WTC11 (cell line): ENCODE results near the gene PLCH2. TPM values are rescaled to one million over a fixed set of nuclear protein-coding genes. Genes with fewer than 3 reads are reported as not detected.

Experiments
- ATAC-seq: fragments of 200-7000 bp; cut with Tn5 transposase; 2 replicates; pipeline ENCODE4 v1.10.0; 2021; ENCODE audit warnings: mild to moderate bottlenecking, moderate library complexity
- CTCF ChIA-PET: fragments of 300-600 bp; sonication (Branson Sonifier 250); formaldehyde crosslinking; loops from one replicate; lab custom pipeline; 2021; ENCODE audit warnings: antibody characterized with exemption; lab: Charles Lee
- POLR2A ChIA-PET: fragments of 350-600 bp; sonication (Branson Sonifier 250); formaldehyde crosslinking; loops from one replicate; lab custom pipeline; 2021; ENCODE audit warnings: antibody characterized with exemption; lab: Charles Lee
- DNase-seq: peaks from one replicate; pipeline ENCODE4 v3.0.0; 2021; ENCODE audit warnings: low spot score
- H3K27ac Mint-ChIP-seq: 2 replicates; pipeline ENCODE4 v1.8.0; 2021; ENCODE audit warnings: mixed read lengths
- H3K27me3 Mint-ChIP-seq: 2 replicates; pipeline ENCODE4 v1.8.0; 2021; ENCODE audit warnings: low read depth, mild to moderate bottlenecking, moderate library complexity, mixed read lengths
- H3K36me3 Mint-ChIP-seq: 2 replicates; pipeline ENCODE4 v1.8.0; 2021; ENCODE audit warnings: mixed read lengths
- H3K4me1 Mint-ChIP-seq: 2 replicates; pipeline ENCODE4 v1.8.0; 2022; ENCODE audit warnings: mixed read lengths
- H3K4me3 Mint-ChIP-seq: 2 replicates; pipeline ENCODE4 v1.8.0; 2021; ENCODE audit warnings: mild to moderate bottlenecking, moderate library complexity, mixed read lengths
- H3K9me3 Mint-ChIP-seq: 2 replicates; pipeline ENCODE4 v1.8.0; 2021; ENCODE audit warnings: mixed read lengths
- E2F5 ChIP-seq: sonication (generic); formaldehyde crosslinking; IDR thresholded peaks from 2 replicates; pipeline ENCODE4 v1.8.1; 2022; ENCODE audit warnings: mild to moderate bottlenecking, moderate library complexity, missing genetic modification reagents
- ELF4 ChIP-seq: sonication (generic); formaldehyde crosslinking; IDR thresholded peaks from 2 replicates; pipeline ENCODE4 v1.8.1; 2022; ENCODE audit warnings: low read depth, mild to moderate bottlenecking, moderate library complexity, missing genetic modification reagents
- ESRRA ChIP-seq: sonication (generic); formaldehyde crosslinking; IDR thresholded peaks from 2 replicates; pipeline ENCODE4 v1.8.1; 2022; ENCODE audit warnings: mild to moderate bottlenecking, missing genetic modification reagents, borderline replicate concordance
- ETV6 ChIP-seq: sonication (generic); formaldehyde crosslinking; IDR thresholded peaks from 2 replicates; pipeline ENCODE4 v1.8.1; 2022; ENCODE audit warnings: mild to moderate bottlenecking, missing genetic modification reagents
- FOXJ3 ChIP-seq: sonication (generic); formaldehyde crosslinking; IDR thresholded peaks from 2 replicates; pipeline ENCODE4 v1.9.0; 2021; ENCODE audit warnings: missing genetic modification reagents, mild to moderate bottlenecking, borderline replicate concordance
- IRF1 ChIP-seq: sonication (generic); formaldehyde crosslinking; IDR thresholded peaks from 2 replicates; pipeline ENCODE4 v1.8.0; 2023; ENCODE audit warnings: missing genetic modification reagents
- IRF2 ChIP-seq: sonication (generic); formaldehyde crosslinking; IDR thresholded peaks from 2 replicates; pipeline ENCODE4 v1.8.0; 2022; ENCODE audit warnings: low read depth, missing genetic modification reagents, borderline replicate concordance
- JAZF1 ChIP-seq: fragments of 250-450 bp; sonication (Bioruptor Pico); IDR thresholded peaks from 2 replicates; pipeline ENCODE4 v1.9.0; 2021; ENCODE audit warnings: moderate library complexity, mild to moderate bottlenecking, inconsistent platforms
- MXD4 ChIP-seq: fragments of 250-450 bp; sonication (Bioruptor Pico); IDR thresholded peaks from 2 replicates; pipeline ENCODE4 v1.8.0; 2021; ENCODE audit warnings: mild to moderate bottlenecking, moderate library complexity, borderline replicate concordance
- NFATC4 ChIP-seq: fragments of 250-450 bp; sonication (Bioruptor Pico); IDR thresholded peaks from 2 replicates; pipeline ENCODE4 v1.9.0; 2021; ENCODE audit warnings: mild to moderate bottlenecking
- NFYB ChIP-seq: sonication (generic); formaldehyde crosslinking; conservative IDR thresholded peaks from 2 replicates; pipeline ENCODE4 v1.8.0; 2022; ENCODE audit warnings: low read depth, missing genetic modification reagents
- NR2C2 ChIP-seq: sonication (generic); formaldehyde crosslinking; IDR thresholded peaks from 2 replicates; pipeline ENCODE4 v1.8.0; 2022; ENCODE audit warnings: mild to moderate bottlenecking, missing genetic modification reagents
- NR3C1 ChIP-seq: sonication (generic); formaldehyde crosslinking; conservative IDR thresholded peaks from 2 replicates; pipeline ENCODE4 v1.8.1; 2023; ENCODE audit warnings: low read depth, mild to moderate bottlenecking, missing genetic modification reagents
- PRDM15 ChIP-seq: sonication (generic); formaldehyde crosslinking; IDR thresholded peaks from 2 replicates; pipeline ENCODE4 v1.8.0; 2022; ENCODE audit warnings: missing genetic modification reagents
- SMAD3 ChIP-seq: sonication (generic); formaldehyde crosslinking; IDR thresholded peaks from 2 replicates; pipeline ENCODE4 v1.8.0; 2022; ENCODE audit warnings: missing genetic modification reagents, mild to moderate bottlenecking, borderline replicate concordance
- STAT6 ChIP-seq: sonication (generic); formaldehyde crosslinking; conservative IDR thresholded peaks from 2 replicates; pipeline ENCODE4 v1.8.1; 2023; ENCODE audit warnings: mild to moderate bottlenecking, low read depth, missing genetic modification reagents, moderate library complexity
- TCF7 ChIP-seq: sonication (generic); formaldehyde crosslinking; IDR thresholded peaks from 2 replicates; pipeline ENCODE4 v1.8.0; 2022; ENCODE audit warnings: mild to moderate bottlenecking, low read depth, missing genetic modification reagents, moderate library complexity
- TEAD4 ChIP-seq: sonication (generic); formaldehyde crosslinking; IDR thresholded peaks from 2 replicates; pipeline ENCODE4 v1.8.0; 2022; ENCODE audit warnings: mild to moderate bottlenecking, missing genetic modification reagents
- USF2 ChIP-seq: sonication (generic); formaldehyde crosslinking; IDR thresholded peaks from 2 replicates; pipeline ENCODE4 v1.8.1; 2023; ENCODE audit warnings: mild to moderate bottlenecking, missing genetic modification reagents, moderate library complexity
- ZNF671 ChIP-seq: fragments of 250-450 bp; sonication (Bioruptor Pico); IDR thresholded peaks from 2 replicates; pipeline ENCODE4 v1.8.0; 2021; ENCODE audit warnings: mild to moderate bottlenecking
- total RNA-seq: library from RNA; stranded (reverse); gene quantifications from 3 replicates; pipeline ENCODE4 v1.2.3, GENCODE V29; 2021
- TF ChIP-seq, protein P1 (sequence below): fragments of 250-450 bp; sonication (Bioruptor Pico); IDR thresholded peaks from 2 replicates; pipeline ENCODE4 v2.1.2; 2022; ENCODE audit warnings: mild to moderate bottlenecking, moderate library complexity
- TF ChIP-seq, protein P2 (sequence below): sonication (generic); formaldehyde crosslinking; IDR thresholded peaks from 2 replicates; pipeline ENCODE4 v1.8.0; 2022; ENCODE audit warnings: mild to moderate bottlenecking, missing genetic modification reagents
- TF ChIP-seq, protein P3 (sequence below): sonication (generic); formaldehyde crosslinking; IDR thresholded peaks from 2 replicates; pipeline ENCODE4 v1.8.1; 2022; ENCODE audit warnings: mild to moderate bottlenecking, missing genetic modification reagents, moderate library complexity, borderline replicate concordance

PLCH2 gene
- total RNA-seq, 1 experiment from 2014 or later, result 0.17 TPM

DNA sequence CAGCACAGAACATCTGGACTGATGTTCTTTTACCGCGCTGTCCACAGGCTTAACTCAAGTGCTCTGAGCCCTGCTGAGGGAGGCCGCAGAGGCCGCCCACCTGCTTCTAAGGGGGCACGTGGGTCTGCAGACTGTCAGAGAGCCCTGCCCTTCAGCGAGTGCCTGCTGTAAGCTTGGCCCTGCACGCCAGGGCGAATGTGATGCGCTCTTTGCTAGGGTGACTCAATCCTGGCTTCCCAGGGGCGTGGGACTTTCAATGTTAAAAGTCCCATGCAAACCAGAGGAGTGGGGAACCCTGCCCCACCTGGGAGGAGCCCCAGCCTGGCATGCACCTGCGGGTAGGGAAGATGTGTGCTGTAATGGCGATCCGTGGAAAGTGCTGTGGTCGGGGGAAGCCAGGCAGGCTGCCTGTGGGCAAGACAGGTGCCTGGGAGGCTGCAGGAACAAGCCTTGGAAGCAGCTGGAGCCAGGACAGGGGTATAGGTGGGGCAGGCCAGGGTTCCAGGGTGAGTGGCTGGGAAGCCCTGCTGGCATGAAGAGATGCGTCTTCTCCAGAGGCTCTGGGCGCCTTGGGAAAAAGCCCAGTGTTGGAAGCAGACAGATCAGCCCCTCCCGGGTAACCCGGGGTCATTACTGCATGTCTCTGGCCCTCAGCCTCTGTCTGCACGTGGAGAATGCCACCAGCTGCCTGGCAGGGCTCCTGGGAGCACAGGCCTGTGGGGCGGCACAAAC, 50.9 kb downstream of the PLCH2 start (continued):
- no peak for TF ChIP-seq PRDM15 (CRISPR knock-in tag)
- TF ChIP-seq JAZF1, result no peak
- no peak for TF ChIP-seq ESRRA (CRISPR knock-in tag)
- TF ChIP-seq ELF4 (CRISPR knock-in tag), result no peak
- no peak for TF ChIP-seq FOXJ3
- TF ChIP-seq ETV6 (CRISPR knock-in tag), result no peak
- TF ChIP-seq ZNF671 (CRISPR knock-in tag), result no peak
- no peak for TF ChIP-seq SMAD3 (CRISPR knock-in tag)
- no peak for TF ChIP-seq IRF2 (CRISPR knock-in tag)
- TF ChIP-seq, protein P1, sequence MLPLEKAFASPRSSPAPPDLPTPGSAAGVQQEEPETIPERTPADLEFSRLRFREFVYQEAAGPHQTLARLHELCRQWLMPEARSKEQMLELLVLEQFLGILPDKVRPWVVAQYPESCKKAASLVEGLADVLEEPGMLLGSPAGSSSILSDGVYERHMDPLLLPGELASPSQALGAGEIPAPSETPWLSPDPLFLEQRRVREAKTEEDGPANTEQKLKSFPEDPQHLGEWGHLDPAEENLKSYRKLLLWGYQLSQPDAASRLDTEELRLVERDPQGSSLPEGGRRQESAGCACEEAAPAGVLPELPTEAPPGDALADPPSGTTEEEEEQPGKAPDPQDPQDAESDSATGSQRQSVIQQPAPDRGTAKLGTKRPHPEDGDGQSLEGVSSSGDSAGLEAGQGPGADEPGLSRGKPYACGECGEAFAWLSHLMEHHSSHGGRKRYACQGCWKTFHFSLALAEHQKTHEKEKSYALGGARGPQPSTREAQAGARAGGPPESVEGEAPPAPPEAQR, result no peak
- TF ChIP-seq USF2 (CRISPR knock-in tag), result peak; percentile 65
- TF ChIP-seq STAT6, result no peak
- no peak for TF ChIP-seq NFYB (CRISPR knock-in tag)
- no peak for TF ChIP-seq TEAD4 (CRISPR knock-in tag)
- TF ChIP-seq TCF7 (CRISPR knock-in tag), result no peak
- no peak for TF ChIP-seq NR2C2 (CRISPR knock-in tag)
- TF ChIP-seq, protein P2, sequence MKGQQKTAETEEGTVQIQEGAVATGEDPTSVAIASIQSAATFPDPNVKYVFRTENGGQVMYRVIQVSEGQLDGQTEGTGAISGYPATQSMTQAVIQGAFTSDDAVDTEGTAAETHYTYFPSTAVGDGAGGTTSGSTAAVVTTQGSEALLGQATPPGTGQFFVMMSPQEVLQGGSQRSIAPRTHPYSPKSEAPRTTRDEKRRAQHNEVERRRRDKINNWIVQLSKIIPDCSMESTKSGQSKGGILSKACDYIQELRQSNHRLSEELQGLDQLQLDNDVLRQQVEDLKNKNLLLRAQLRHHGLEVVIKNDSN (CRISPR knock-in tag), result peak; percentile 74

GRCh38 chr1:2527556-2527860, 51.4 kb downstream of the PLCH2 start:
- H3K4me1 Mint-ChIP-seq, result peaks cover 28% of the 10 kb centered on the region
- H3K27me3 Mint-ChIP-seq, result peaks cover 56% of the 10 kb centered on the region
- no peaks in the 10 kb centered on the region for H3K9me3 Mint-ChIP-seq
- POLR2A ChIA-PET, result no interaction called here
- DNase-seq (no peak), ATAC-seq (no peak)
- H3K27ac Mint-ChIP-seq, result no peak overlapping the region
- CTCF ChIA-PET, result interaction anchor here (2.3 to 4.4 kb wide), 2 partner anchors 13 to 20 kb away, joined by 7 to 61 read pairs; no protein-coding TSS in a partner anchor
- no peak overlapping the region for H3K4me3 Mint-ChIP-seq
- H3K36me3 Mint-ChIP-seq, result no peaks in the 10 kb centered on the region
- TF ChIP-seq USF2 (CRISPR knock-in tag) (no peak), JAZF1 (no peak), IRF1 (CRISPR knock-in tag) (no peak), NFATC4 (CRISPR knock-in tag) (no peak), E2F5 (CRISPR knock-in tag) (no peak), TCF7 (CRISPR knock-in tag) (no peak), MXD4 (no peak), NR3C1 (CRISPR knock-in tag) (no peak)
- TF ChIP-seq, protein P3, sequence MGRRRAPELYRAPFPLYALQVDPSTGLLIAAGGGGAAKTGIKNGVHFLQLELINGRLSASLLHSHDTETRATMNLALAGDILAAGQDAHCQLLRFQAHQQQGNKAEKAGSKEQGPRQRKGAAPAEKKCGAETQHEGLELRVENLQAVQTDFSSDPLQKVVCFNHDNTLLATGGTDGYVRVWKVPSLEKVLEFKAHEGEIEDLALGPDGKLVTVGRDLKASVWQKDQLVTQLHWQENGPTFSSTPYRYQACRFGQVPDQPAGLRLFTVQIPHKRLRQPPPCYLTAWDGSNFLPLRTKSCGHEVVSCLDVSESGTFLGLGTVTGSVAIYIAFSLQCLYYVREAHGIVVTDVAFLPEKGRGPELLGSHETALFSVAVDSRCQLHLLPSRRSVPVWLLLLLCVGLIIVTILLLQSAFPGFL (CRISPR knock-in tag), result no peak
